HG02588 (cell line): ENCODE data around the gene FYN.
"Not testable (repeated sequence)": the region's sequence is repeated elsewhere in the genome, so short reads cannot be mapped to it uniquely, and the experiment has no call there.

Source experiments
- ATAC-seq: cut with Tn5 transposase; IDR thresholded peaks from one replicate; pipeline ENCODE4 v1.9.1; 2021; ENCODE audit warnings: mild to moderate bottlenecking, moderate library complexity; ENCODE audit not compliant: unreplicated experiment

The FYN gene

GRCh38 chr6:111835398-111835797, 37.9 kb downstream of the FYN start:
- ATAC-seq, result not testable (repeated sequence)

GRCh38 chr6:111834356-111834755, 38.9 kb downstream of the FYN start:
- ATAC-seq, result no peak

DNA sequence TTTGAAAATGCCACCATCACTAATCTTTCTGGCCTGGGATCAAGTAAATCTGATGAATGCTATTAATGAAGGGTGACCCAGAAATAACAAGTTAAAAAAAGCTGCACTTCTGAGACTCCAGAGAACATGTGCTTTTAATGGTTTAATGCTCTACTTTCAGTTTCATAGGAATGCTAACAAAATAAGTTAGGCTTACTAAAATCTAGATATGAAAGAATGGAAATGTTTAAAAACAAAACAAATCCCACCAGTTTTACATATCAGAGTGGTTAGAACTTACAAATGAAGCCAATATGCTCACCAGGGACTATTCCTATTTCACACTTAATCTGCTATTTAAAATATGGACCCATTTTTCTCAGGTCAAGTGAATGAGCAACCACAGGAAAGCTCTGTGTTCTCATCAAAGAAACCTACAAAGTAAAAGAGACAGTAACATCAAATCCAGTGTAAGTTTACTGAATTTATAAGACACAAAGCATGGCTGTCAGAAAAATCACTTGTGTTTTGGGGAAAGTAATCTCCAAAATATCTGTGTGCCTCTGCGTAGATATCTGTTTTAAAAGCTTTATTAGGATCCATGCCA, 40.3 kb downstream of the FYN start:
- peak; percentile 45 for ATAC-seq

DNA sequence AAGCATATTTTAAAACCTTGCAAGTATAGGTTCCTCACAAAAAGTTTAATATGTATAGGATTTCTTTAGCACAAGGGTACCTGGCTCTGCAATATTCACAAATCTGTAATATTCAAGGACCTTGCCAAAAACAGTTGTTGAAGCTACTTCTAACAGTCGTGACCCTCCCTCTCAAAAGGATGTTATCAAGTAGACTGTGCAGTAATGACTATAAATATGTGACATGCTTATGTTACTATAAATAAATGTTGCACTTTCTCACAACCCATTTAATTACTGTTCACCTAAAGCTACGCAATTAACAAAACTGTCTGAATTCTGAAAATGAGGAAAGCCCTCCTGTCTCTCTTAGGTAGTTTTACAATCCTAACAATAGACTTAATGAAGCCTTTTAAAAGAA, 41.8 kb downstream of the FYN start:
- ATAC-seq, result no peak

- no peak for ATAC-seq
Measured at GRCh38 chr6:111829998-111830397, 43.3 kb downstream of the FYN start.

- ATAC-seq, result no peak
Measured at GRCh38 chr6:111829581-111829980, 43.7 kb downstream of the FYN start.

DNA sequence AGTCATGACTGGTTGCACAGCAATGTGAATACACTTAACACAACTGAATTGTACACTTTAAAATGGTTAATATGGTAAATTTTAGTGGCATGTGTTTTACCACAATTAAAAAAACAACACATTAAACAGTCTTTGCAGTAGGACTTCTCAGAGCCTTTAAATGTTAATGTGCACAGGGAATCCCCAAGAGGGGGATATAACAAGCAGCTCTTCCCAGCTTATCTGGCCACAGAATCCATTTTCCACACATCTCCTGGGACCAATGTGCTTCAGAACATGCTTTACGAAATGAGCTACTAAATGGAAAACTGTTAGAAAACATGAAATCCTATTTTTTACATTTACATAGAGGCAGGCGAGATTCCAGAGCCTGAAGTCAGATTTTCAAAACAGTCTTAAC, 44.4 kb downstream of the FYN start:
- ATAC-seq, result no peak

DNA sequence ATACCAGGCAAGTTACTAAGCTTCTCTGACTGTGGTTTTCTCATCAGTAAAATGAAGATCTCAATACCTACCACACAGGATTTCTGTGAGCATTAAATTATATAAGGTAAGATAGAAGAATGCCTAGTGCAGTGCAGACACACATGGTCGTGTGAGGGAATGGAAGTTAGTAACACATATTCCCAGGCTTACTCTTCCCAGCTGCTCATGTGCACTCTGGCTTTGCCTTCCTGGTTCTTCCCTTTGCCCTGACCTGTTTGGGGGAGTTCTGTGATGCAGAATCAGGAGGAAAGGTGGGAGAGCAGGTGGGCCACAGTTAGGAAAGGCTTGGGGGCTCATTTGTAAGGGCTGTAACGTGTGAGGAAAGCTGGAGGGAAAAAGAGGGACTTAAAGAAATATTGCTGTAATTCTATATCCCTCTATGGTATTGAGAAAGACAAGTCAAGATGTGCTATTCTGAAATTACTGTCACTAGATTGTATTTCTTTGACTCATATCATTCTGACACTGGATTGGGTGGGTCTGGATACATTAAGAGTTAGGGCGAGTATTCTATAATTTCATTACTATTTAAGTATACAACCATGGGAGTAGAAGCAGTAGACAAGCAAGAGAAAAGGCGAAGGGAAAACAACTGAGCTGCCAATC, 47.7 kb downstream of the FYN start:
- ATAC-seq, result no peak

DNA sequence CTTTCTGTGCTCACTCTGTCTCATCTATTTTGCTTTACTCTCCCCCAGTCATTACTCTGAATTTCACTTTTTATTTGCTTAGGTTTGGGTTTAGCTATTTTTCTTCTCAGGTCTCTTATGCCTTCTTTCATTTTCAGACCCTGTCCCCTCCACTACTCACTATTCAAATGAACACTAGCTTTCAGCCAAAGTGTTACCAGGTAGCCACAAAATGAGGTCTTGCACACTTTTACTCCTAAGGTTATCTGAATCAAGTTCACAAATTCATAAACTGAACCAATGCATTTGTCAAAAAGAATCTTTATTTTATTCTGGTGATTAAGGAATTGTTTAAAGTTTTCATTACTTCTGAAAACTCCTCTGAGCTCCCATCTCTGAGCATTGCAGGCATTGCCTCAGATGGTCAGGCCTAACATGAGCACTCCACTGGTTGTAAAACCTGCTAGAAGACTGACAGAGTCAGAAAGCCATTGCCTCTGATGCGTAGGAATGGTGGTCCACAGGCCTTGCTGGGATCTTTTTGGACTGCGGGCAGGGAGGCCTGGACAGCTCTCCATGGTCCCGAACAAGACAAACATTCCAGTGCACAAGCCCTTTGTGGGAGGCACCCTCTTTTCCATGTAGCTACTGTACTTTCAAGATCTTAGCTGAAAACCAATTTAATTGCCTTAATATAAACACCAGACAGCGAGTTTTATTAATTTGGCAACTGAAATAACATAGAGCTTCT, 48.5 kb downstream of the FYN start:
- ATAC-seq, result peak; percentile 90

GRCh38 chr6:111823831-111824607, 49.2 kb downstream of the FYN start:
- no peak for ATAC-seq

DNA sequence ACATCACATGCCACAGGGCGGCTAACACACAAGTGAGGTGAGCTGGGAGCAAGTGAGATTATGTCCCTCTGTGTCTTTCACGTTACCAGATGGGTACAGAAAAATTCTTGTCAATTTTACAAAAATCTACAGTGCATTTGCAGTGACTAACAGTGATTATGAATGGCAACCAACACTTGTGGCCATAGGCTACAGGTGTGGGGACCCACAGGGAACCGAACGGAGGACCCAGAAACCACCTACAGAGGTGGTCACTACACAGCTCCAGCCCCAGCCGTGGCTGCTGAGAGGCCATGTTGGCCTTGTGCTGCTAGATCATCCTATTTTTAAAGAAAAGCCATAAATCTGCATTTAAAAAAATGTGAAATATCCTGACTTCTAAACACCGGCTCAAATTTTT, 50.2 kb downstream of the FYN start:
- ATAC-seq, result no peak

GRCh38 chr6:111819458-111819857, 53.8 kb downstream of the FYN start:
- ATAC-seq, result no peak

DNA sequence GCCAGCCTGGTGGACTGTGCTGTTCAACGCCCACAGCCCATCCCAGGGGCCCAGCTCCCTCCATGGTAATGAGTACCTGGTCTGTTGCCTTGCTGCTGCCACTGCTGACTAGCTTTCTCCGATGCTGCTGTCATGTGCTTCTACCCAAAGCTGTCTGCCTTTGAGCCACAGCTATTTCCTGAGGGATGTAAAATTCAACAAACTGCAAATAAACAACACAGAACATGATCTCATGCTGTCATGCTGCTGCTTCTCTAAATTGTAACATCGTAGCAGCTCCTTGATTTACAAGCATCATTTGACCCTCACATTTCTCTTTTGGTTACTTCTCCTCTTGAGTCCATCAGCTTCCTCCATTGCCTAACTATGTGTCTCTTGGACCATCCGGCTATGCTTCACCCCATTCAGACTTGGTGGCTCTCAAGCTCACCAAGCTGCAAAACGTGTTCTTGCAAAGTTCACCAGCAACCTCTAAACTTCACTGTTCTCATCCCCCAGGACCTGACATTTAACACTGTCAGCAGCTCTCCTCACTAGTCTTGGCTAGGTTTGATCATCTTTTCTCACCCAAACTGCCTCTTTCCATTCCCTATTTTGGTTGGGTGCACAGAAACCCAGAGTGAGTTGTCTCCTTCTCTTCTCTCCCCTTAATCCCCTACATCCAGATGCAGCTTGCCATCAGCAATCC, 54.6 kb downstream of the FYN start:
- ATAC-seq, result no peak

GRCh38 chr6:111817451-111818120, 55.7 kb downstream of the FYN start:
- ATAC-seq, result no peak

- ATAC-seq, result no peak
Measured at GRCh38 chr6:111813677-111814310, 59.5 kb downstream of the FYN start.

GRCh38 chr6:111813237-111813636, 60.0 kb downstream of the FYN start:
- no peak for ATAC-seq

- no peak for ATAC-seq
Measured at GRCh38 chr6:111812060-111813038, 60.9 kb downstream of the FYN start.

DNA sequence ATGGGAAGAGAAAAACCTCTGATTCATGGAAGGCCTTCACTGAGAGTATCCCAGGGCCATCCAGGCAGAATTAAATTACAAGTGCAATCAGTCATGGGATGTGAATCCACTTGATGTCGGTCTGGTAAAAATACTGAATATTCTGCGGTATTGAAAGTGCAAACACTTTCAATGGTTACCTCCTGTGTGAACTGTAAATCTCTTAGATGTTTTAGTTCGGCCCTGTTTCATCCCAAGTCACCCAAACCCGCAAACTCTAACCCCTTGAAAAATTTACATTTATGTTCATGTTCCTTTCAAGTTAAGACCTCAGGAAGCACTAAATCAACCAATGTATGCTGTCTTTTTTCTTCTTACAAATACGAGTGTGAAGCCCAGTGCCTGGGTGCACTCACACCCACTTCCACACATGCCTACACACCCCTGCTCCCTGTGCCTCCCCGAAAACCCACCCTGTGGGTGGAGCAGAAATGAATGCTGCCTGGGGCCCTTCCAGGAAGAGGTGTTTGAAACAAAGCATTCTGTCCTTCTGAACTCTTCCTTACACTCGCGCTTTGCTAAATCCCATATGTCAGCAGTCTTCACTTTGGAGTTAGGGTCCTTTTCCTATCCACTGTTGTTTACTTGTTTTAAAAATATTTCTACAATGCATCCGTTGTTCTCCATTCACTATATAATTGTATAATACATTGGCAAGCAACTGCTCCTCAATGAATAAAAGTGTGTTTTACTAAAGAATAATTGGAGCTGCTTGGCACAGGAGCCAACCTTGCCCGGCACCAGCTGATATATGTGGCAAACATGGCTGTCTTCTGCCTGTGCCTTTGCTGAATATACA, 62.7 kb downstream of the FYN start:
- no peak for ATAC-seq
